ENCODE results near the gene CGNL1.

The CGNL1 gene

GRCh38 chr15:57379487-57379886, 3.2 kb downstream of the CGNL1 start:
- no peaks in the 10 kb centered on the region for H3K9me3 ChIP-seq (ENCODE audit: insufficient read depth, low read length)
- no peaks in the 10 kb centered on the region for H3K9me2 ChIP-seq (replicated peaks; ENCODE audit: insufficient read depth, low read length)
- no peaks in the 10 kb centered on the region for H4K20me1 ChIP-seq (ENCODE audit: low read depth, low read length)
- H3K4me2 ChIP-seq (ENCODE audit: low read depth, low read length, poor library complexity, severe bottlenecking), result no peak overlapping the region
- no peak overlapping the region for H3K27ac ChIP-seq (ENCODE audit: low read depth, low read length)
- no peak overlapping the region for H3K9ac ChIP-seq (ENCODE audit: low read length)
- no peak overlapping the region for H2AFZ ChIP-seq (ENCODE audit: low read depth, low read length, severe bottlenecking)
- TF ChIP-seq CTCF (IDR thresholded peaks at IDR 0.05; ENCODE audit: insufficient read depth, low read length, poor library complexity, severe bottlenecking) (no peak), EZH2phosphoT487 (conservative IDR thresholded peaks at IDR 0.05; ENCODE audit: low read length) (no peak)
- no peaks in the 10 kb centered on the region for H3K36me3 ChIP-seq (ENCODE audit: low read length)
- no peaks in the 10 kb centered on the region for H3F3A ChIP-seq (ENCODE audit: insufficient read depth)
- no peaks in the 10 kb centered on the region for H3K27me3 ChIP-seq (ENCODE audit: low read length)
- H3K4me3 ChIP-seq (ENCODE audit: insufficient read depth, low read length, poor library complexity, severe bottlenecking), result no peak overlapping the region
- H3K79me2 ChIP-seq (ENCODE audit: insufficient read depth, low read length), result no peaks in the 10 kb centered on the region

- H3K9me2 ChIP-seq (replicated peaks; ENCODE audit: insufficient read depth, low read length), result no peaks in the 10 kb centered on the region
- H3K79me2 ChIP-seq (ENCODE audit: insufficient read depth, low read length), result no peaks in the 10 kb centered on the region
Measured at GRCh38 chr15:57380854-57381253, 4.5 kb downstream of the CGNL1 start.

GRCh38 chr15:57382215-57382614, 5.9 kb downstream of the CGNL1 start:
- Histone ChIP-seq H3K9ac (ENCODE audit: low read length) (no peak overlapping the region), H3K79me2 (ENCODE audit: insufficient read depth, low read length) (no peaks in the 10 kb centered on the region), H3K9me3 (ENCODE audit: insufficient read depth, low read length) (no peaks in the 10 kb centered on the region), H3K27me3 (ENCODE audit: low read length) (no peaks in the 10 kb centered on the region), H3K36me3 (ENCODE audit: low read length) (no peaks in the 10 kb centered on the region), H3K9me2 (replicated peaks; ENCODE audit: insufficient read depth, low read length) (no peaks in the 10 kb centered on the region), H3K4me2 (ENCODE audit: low read depth, low read length, poor library complexity, severe bottlenecking) (no peak overlapping the region), H3F3A (ENCODE audit: insufficient read depth) (no peaks in the 10 kb centered on the region), H3K27ac (ENCODE audit: low read depth, low read length) (no peak overlapping the region), H4K20me1 (ENCODE audit: low read depth, low read length) (no peaks in the 10 kb centered on the region), H3K4me3 (ENCODE audit: insufficient read depth, low read length, poor library complexity, severe bottlenecking) (no peak overlapping the region), H2AFZ (ENCODE audit: low read depth, low read length, severe bottlenecking) (no peak overlapping the region)
- no peak for TF ChIP-seq EZH2phosphoT487 (conservative IDR thresholded peaks at IDR 0.05; ENCODE audit: low read length)
- no peak for TF ChIP-seq CTCF (IDR thresholded peaks at IDR 0.05; ENCODE audit: insufficient read depth, low read length, poor library complexity, severe bottlenecking)

More at GRCh38 chr15:57380854-57381253, 4.5 kb downstream of the CGNL1 start:
- TF ChIP-seq EZH2phosphoT487 (conservative IDR thresholded peaks at IDR 0.05; ENCODE audit: low read length), result no peak
- TF ChIP-seq CTCF (IDR thresholded peaks at IDR 0.05; ENCODE audit: insufficient read depth, low read length, poor library complexity, severe bottlenecking), result no peak
- H4K20me1 ChIP-seq (ENCODE audit: low read depth, low read length), result no peaks in the 10 kb centered on the region
- H3K9ac ChIP-seq (ENCODE audit: low read length), result no peak overlapping the region
- no peak overlapping the region for H3K4me3 ChIP-seq (ENCODE audit: insufficient read depth, low read length, poor library complexity, severe bottlenecking)
- no peak overlapping the region for H2AFZ ChIP-seq (ENCODE audit: low read depth, low read length, severe bottlenecking)
- no peak overlapping the region for H3K4me2 ChIP-seq (ENCODE audit: low read depth, low read length, poor library complexity, severe bottlenecking)
- H3K27me3 ChIP-seq (ENCODE audit: low read length), result no peaks in the 10 kb centered on the region
- no peak overlapping the region for H3K27ac ChIP-seq (ENCODE audit: low read depth, low read length)
- H3K36me3 ChIP-seq (ENCODE audit: low read length), result no peaks in the 10 kb centered on the region
- no peaks in the 10 kb centered on the region for H3F3A ChIP-seq (ENCODE audit: insufficient read depth)
- H3K9me3 ChIP-seq (ENCODE audit: insufficient read depth, low read length), result no peaks in the 10 kb centered on the region

All from SU-DHL-6 (cell line).